GM10847 (cell line): ENCODE results near the gene C21orf91.

ENCODE experiments used
- POLR2A ChIP-seq: IDR thresholded peaks from 2 replicates; pipeline ENCODE4 v1.6.1; 2011; ENCODE audit not compliant: insufficient read length; ENCODE audit errors: extremely low read depth

Gene C21orf91

DNA sequence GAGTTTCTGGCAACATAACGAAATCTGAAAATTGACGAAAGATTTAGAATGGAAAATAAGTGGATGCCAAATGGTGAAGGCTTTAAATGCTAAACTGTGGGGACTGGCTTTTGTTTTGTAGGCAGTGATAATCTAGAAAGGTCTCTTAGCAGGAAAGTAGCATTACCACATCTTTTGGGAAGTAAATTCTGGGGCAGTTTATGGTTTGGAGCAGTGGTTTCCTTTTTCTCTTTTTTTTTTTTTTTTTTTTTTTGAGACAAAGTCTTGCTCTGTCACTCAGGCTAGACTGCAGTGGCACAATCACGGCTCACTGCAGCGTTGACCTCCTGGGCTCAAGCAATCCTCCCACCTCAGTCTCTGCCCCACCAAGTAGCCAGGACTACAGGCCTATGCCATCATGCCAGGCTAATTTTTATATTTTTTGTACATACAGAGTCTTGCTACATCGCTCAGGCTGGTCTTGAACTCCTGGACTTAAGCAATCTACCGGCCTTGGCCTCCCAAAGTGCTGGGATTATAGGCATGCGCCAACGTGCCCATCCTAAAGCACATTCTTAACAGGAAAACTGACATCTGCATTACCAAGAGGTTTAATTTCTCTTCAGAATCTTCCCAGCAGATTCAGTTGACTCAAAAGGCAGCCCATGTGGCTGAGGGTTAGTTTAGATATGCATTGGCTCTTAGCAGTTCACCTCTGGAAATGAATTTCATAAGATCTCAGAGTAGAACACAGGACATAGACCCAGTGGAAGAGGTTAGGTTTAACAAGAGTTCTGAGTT, 32.9 kb downstream of the C21orf91 start:
- no peak for TF ChIP-seq POLR2A

DNA sequence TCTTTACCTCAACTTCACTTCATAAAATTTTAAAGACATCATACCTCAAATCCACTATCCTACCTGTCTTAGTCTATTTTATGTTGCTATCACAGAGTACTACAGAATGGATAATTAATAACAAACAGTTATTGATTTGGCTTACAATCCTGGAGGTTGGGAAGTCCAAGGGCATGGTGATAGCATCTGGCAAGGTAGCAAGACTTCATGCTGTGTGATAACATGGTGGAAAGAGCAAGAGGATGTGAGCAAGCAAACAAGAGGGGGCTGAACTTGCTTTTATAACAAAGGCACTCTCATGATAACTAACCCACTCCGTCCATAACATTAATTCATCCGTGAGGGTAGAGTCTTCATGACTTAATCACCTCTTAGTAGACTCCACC, 33.8 kb downstream of the C21orf91 start:
- TF ChIP-seq POLR2A: no peak

DNA sequence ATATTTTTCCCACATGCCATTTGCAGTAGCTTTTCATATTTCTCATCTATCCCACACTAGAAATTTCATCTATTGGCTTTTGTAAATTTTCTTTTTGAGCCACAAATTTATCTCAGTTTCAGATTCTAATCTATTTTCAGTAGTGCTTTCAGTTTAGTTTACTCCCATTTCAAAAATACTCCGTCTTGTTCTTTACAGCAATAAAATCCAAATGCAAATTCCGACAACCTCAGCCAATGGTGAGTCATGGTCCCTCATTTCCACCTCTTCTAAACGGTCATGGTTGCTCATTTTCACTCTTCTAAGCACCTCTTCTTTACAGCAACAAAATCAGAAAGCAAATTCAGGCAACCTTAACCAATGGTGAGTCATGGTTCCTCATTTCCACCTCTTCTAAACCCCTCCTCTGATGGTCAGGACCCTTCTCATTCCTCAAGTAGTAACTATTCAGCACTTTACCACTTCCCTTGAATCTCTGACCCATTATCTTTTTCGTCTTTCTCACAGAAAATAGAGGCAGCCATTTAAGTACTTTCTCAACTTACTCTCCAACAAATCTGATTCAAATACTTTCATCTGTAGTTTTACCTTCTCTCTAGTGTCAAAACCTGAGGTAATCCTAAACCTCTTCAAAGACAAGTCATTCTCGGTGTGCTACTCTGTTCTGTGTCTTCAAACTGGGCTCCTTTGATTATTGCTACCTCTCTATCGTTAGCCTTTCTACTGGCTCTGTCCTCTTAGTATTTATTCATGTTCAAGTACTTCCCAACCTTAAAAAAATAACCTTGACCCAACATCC, 34.4 kb downstream of the C21orf91 start:
- TF ChIP-seq POLR2A: no peak

DNA sequence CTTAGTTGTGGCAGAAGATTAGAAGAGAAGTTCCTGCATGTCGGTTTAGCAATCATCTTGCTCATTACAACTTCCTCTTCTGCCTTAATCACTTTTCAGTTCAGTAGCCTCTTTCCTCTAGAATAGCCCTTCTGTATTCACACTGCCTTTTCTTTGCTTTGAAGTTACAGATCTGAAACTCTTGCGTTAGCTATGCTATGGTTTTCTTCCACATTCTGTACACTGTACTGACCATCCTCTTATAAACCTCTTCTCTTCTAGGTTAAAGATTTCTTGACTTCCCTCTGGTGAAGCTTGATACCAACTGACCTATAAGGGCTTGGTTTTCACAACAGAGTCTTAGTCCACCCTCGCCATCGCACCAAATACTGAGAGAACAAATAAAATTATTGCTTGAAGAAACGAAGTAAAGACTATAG, 35.0 kb downstream of the C21orf91 start:
- TF ChIP-seq POLR2A: no peak

GRCh38 chr21:17783481-17784179, 35.5 kb downstream of the C21orf91 start:
- TF ChIP-seq POLR2A: no peak

- no peak for TF ChIP-seq POLR2A
Observed at GRCh38 chr21:17783003-17783402, 36.2 kb downstream of the C21orf91 start.

DNA sequence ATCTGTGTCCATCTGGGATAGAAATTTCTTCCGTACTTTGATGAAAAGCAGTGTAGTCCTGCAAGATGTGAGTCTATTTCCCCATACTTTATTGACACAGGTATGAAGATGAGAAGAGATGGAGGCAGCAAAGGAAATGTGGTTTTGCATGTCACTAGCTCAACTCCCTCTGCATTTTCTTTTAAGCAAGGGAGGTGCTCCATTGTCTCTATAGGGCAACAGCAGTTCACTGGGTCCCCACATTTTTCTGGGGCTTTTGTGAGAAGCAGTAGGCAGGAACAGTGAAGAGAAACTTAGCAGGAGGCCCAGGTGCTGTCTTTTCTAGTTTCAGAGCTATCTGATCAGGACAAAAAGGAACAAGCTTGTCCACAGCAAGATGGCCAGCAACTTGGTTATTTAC, 37.1 kb downstream of the C21orf91 start:
- TF ChIP-seq POLR2A: no peak

DNA sequence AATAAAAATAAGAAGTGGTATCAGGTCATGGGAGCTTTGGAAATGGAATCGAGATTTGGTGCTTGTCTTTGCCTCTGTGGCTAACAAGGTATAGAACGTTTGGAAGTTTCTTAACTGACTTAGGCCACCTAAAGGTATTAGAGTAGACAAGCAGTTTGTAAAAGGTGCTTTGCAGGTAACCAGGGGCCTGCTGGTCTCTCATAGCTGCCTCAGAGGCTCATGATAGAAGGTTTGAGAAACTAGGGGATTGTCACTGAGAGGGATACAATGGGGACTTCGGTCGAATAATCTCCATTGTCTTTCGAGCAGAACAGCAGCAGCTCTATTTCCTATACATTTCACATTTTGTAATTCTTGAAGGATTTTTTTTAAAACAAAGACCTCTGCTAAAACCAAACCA, 37.6 kb downstream of the C21orf91 start:
- TF ChIP-seq POLR2A: no peak

DNA sequence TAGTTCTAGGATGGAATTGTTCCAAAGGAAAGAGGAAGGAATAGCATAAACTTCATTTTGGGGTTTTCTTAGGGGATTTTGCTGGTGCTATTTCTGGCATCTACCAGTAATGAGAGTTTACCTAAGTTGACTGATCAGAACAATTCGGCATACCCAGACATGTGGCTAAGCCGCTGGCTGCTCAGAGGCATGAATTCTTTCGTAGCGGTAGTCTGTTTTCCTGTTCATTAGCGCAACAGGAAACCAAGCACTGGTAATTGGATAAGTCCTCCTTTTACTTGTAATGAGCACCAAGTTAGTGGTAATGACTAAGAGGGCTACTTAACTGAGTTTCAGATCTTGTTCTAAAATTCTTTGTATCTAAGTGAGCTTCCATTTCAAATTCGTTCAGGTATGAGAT, 38.6 kb downstream of the C21orf91 start:
- TF ChIP-seq POLR2A: no peak

DNA sequence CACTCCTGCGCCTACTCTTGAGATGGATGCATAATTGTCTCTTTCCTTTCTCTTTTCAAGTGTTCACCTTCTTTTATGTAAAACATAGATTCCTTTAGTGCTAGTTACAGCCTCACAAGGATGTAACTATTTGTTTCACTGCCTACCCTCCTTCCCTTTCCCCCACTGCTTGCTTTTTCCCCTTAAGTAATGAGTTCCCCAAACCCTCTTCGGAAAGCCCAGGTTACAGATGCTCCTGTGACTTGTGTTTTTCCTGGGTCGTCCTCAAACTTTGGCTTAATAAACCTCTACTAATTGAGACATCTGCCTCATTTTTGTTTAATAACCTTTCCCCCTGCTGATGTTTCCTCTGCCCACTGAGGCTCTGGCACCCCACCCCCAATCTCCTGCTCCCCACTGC, 39.2 kb downstream of the C21orf91 start:
- TF ChIP-seq POLR2A: no peak

DNA sequence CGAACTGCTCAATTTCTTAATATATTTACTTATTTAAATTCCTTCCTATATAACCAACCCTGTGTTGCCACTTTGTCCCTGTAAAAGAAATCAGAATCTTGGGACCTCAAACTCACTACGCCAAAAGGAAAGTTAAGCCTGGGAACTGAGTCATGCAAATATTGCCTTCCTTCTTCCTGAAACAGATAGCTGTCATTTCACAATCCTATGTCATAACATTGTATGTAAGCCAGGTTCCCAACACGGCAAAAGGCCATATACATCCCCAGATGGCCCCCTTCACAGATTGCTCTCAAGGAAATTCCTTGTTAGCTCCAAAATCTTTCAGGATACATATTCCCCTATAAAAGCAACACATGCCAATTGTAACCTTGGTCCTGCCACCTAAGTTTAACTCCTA, 39.7 kb downstream of the C21orf91 start:
- no peak for TF ChIP-seq POLR2A

- no peak for TF ChIP-seq POLR2A
Observed at GRCh38 chr21:17777072-17777765, 41.9 kb downstream of the C21orf91 start.

DNA sequence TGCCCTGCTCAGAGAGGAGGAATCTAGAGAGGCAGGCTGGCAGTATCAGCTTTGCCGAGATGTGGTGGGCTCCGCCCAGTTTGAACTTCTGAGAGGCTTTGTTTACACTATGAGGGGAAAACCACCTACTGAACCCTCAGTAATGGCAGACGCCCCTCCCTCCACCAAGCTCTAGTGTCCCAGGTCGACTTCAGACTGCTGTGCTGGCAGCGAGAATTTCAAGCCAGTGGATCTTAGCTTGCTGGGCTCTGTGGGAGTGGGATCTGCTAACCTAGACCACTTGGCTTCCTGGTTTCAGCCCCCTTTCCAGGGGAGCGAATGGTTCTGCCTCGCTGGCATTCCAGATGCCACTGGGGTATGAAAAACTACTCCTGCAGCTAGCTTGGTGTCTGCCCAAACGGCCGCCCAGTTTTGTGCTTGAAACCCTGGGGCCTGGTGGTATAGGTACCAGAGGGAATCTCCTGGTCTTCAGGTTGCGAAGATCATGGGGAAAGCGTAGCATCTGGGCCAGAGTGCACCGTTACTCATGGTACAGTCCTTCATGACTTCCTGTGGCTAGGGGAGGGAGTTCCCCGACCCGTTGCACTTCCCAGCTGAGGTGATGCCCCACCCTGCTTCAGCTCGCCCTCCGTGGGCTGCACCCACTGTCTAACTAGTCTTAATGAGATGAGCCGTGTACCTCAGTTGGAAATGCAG, 43.6 kb downstream of the C21orf91 start:
- TF ChIP-seq POLR2A: no peak

DNA sequence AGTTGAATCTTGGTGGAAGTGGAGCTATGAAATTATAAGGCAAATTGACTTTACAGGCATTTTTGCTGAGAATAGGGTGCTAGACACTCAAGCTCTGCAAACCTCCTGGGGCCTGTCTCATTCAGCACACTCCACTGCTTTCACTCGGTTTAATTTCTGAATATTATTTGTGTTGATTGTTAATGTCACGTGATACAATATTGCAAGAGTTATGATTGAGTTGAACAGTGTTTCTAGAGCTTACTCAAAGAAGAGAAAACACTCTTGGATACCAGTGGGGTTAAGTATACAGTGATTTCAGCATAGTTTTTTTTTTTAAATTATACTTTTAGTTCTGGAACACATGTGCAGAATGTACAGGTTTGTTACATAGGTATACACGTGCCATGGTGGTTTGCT, 49.7 kb downstream of the C21orf91 start:
- TF ChIP-seq POLR2A: no peak
